ENCODE measurements around the gene NPR3.

- TF ChIP-seq EZH2phosphoT487 (IDR thresholded peaks at IDR 0.05; ENCODE audit: insufficient read depth, low read depth) (no peak), EZH2 (IDR thresholded peaks at IDR 0.05; ENCODE audit: insufficient read depth, poor library complexity, severe bottlenecking) (no peak)
Measured at GRCh38 chr5:32773944-32774343, 62.8 kb downstream of the NPR3 start.

All from GM23248 (cell line).